WTC11 (cell line): ENCODE data around the gene TOMM40L. TPM values are rescaled to one million over a fixed set of nuclear protein-coding genes. Genes with fewer than 3 reads are reported as not detected.

ENCODE experiments used
- ATAC-seq: fragments of 200-7000 bp; cut with Tn5 transposase; 2 replicates; pipeline ENCODE4 v1.10.0; 2021; ENCODE audit warnings: mild to moderate bottlenecking, moderate library complexity
- CTCF ChIA-PET: fragments of 300-600 bp; sonication (Branson Sonifier 250); formaldehyde crosslinking; loops from one replicate; lab custom pipeline; 2021; ENCODE audit warnings: antibody characterized with exemption; lab: Charles Lee
- POLR2A ChIA-PET: fragments of 350-600 bp; sonication (Branson Sonifier 250); formaldehyde crosslinking; loops from one replicate; lab custom pipeline; 2021; ENCODE audit warnings: antibody characterized with exemption; lab: Charles Lee
- DNase-seq: peaks from one replicate; pipeline ENCODE4 v3.0.0; 2021; ENCODE audit warnings: low spot score
- H3K27ac Mint-ChIP-seq: 2 replicates; pipeline ENCODE4 v1.8.0; 2021; ENCODE audit warnings: mixed read lengths
- H3K27me3 Mint-ChIP-seq: 2 replicates; pipeline ENCODE4 v1.8.0; 2021; ENCODE audit warnings: low read depth, mild to moderate bottlenecking, moderate library complexity, mixed read lengths
- H3K36me3 Mint-ChIP-seq: 2 replicates; pipeline ENCODE4 v1.8.0; 2021; ENCODE audit warnings: mixed read lengths
- H3K4me1 Mint-ChIP-seq: 2 replicates; pipeline ENCODE4 v1.8.0; 2022; ENCODE audit warnings: mixed read lengths
- H3K4me3 Mint-ChIP-seq: 2 replicates; pipeline ENCODE4 v1.8.0; 2021; ENCODE audit warnings: mild to moderate bottlenecking, moderate library complexity, mixed read lengths
- H3K9me3 Mint-ChIP-seq: 2 replicates; pipeline ENCODE4 v1.8.0; 2021; ENCODE audit warnings: mixed read lengths
- CREB1 ChIP-seq: sonication (generic); formaldehyde crosslinking; IDR thresholded peaks from 2 replicates; pipeline ENCODE4 v1.8.0; 2023; ENCODE audit warnings: mild to moderate bottlenecking, missing genetic modification reagents
- FOXJ3 ChIP-seq: sonication (generic); formaldehyde crosslinking; IDR thresholded peaks from 2 replicates; pipeline ENCODE4 v1.9.0; 2021; ENCODE audit warnings: missing genetic modification reagents, mild to moderate bottlenecking, borderline replicate concordance
- GTF2I ChIP-seq: fragments of 250-450 bp; sonication (Bioruptor Pico); conservative IDR thresholded peaks from 2 replicates; pipeline ENCODE4 v1.4.0; 2021; ENCODE audit warnings: mild to moderate bottlenecking
- IRF1 ChIP-seq: sonication (generic); formaldehyde crosslinking; IDR thresholded peaks from 2 replicates; pipeline ENCODE4 v1.8.0; 2023; ENCODE audit warnings: missing genetic modification reagents
- NFYB ChIP-seq: sonication (generic); formaldehyde crosslinking; conservative IDR thresholded peaks from 2 replicates; pipeline ENCODE4 v1.8.0; 2022; ENCODE audit warnings: low read depth, missing genetic modification reagents
- RELA ChIP-seq: sonication (generic); formaldehyde crosslinking; IDR thresholded peaks from 2 replicates; pipeline ENCODE4 v1.8.1; 2022; ENCODE audit warnings: missing genetic modification reagents, mild to moderate bottlenecking, borderline replicate concordance
- ZNF232 ChIP-seq: sonication (generic); formaldehyde crosslinking; IDR thresholded peaks from 2 replicates; pipeline ENCODE4 v1.8.0; 2022; ENCODE audit warnings: mild to moderate bottlenecking, missing genetic modification reagents
- ZNF317 ChIP-seq: sonication (generic); formaldehyde crosslinking; IDR thresholded peaks from 2 replicates; pipeline ENCODE4 v1.8.1; 2023; ENCODE audit warnings: low read depth, mild to moderate bottlenecking, moderate library complexity, missing genetic modification reagents, borderline replicate concordance
- ZNF671 ChIP-seq: fragments of 250-450 bp; sonication (Bioruptor Pico); IDR thresholded peaks from 2 replicates; pipeline ENCODE4 v1.8.0; 2021; ENCODE audit warnings: mild to moderate bottlenecking
- total RNA-seq: library from RNA; stranded (reverse); gene quantifications from 3 replicates; pipeline ENCODE4 v1.2.3, GENCODE V29; 2021
- TF ChIP-seq, protein P1 (sequence below): sonication (generic); formaldehyde crosslinking; IDR thresholded peaks from 2 replicates; pipeline ENCODE4 v1.8.0; 2022; ENCODE audit warnings: missing genetic modification reagents
- TF ChIP-seq, protein P2 (sequence below): sonication (generic); formaldehyde crosslinking; IDR thresholded peaks from 2 replicates; pipeline ENCODE4 v1.8.1; 2022; ENCODE audit warnings: mild to moderate bottlenecking, moderate library complexity, missing genetic modification reagents
- TF ChIP-seq, protein P3 (sequence below): sonication (generic); formaldehyde crosslinking; IDR thresholded peaks from 2 replicates; pipeline ENCODE4 v1.8.0; 2022; ENCODE audit warnings: mild to moderate bottlenecking, missing genetic modification reagents
- TF ChIP-seq, protein P4 (sequence below): sonication (generic); formaldehyde crosslinking; IDR thresholded peaks from 2 replicates; pipeline ENCODE4 v1.8.0; 2022; ENCODE audit warnings: mild to moderate bottlenecking, missing genetic modification reagents
- TF ChIP-seq, protein P5 (sequence below): fragments of 250-450 bp; sonication (Bioruptor Pico); IDR thresholded peaks from 2 replicates; pipeline ENCODE4 v2.1.2; 2022; ENCODE audit warnings: mild to moderate bottlenecking, moderate library complexity

The TOMM40L gene
- total RNA-seq, 1 experiment from 2014 or later, result 16.9 TPM

GRCh38 chr1:161242313-161242712 is 16.5 kb downstream of the TOMM40L start (continued):
- TF ChIP-seq, protein P1, sequence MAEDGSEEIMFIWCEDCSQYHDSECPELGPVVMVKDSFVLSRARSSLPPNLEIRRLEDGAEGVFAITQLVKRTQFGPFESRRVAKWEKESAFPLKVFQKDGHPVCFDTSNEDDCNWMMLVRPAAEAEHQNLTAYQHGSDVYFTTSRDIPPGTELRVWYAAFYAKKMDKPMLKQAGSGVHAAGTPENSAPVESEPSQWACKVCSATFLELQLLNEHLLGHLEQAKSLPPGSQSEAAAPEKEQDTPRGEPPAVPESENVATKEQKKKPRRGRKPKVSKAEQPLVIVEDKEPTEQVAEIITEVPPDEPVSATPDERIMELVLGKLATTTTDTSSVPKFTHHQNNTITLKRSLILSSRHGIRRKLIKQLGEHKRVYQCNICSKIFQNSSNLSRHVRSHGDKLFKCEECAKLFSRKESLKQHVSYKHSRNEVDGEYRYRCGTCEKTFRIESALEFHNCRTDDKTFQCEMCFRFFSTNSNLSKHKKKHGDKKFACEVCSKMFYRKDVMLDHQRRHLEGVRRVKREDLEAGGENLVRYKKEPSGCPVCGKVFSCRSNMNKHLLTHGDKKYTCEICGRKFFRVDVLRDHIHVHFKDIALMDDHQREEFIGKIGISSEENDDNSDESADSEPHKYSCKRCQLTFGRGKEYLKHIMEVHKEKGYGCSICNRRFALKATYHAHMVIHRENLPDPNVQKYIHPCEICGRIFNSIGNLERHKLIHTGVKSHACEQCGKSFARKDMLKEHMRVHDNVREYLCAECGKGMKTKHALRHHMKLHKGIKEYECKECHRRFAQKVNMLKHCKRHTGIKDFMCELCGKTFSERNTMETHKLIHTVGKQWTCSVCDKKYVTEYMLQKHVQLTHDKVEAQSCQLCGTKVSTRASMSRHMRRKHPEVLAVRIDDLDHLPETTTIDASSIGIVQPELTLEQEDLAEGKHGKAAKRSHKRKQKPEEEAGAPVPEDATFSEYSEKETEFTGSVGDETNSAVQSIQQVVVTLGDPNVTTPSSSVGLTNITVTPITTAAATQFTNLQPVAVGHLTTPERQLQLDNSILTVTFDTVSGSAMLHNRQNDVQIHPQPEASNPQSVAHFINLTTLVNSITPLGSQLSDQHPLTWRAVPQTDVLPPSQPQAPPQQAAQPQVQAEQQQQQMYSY (CRISPR knock-in tag), result no peak
- TF ChIP-seq, protein P2, sequence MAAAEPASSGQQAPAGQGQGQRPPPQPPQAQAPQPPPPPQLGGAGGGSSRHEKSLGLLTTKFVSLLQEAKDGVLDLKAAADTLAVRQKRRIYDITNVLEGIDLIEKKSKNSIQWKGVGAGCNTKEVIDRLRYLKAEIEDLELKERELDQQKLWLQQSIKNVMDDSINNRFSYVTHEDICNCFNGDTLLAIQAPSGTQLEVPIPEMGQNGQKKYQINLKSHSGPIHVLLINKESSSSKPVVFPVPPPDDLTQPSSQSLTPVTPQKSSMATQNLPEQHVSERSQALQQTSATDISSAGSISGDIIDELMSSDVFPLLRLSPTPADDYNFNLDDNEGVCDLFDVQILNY (CRISPR knock-in tag), result no peak
- TF ChIP-seq, protein P3, sequence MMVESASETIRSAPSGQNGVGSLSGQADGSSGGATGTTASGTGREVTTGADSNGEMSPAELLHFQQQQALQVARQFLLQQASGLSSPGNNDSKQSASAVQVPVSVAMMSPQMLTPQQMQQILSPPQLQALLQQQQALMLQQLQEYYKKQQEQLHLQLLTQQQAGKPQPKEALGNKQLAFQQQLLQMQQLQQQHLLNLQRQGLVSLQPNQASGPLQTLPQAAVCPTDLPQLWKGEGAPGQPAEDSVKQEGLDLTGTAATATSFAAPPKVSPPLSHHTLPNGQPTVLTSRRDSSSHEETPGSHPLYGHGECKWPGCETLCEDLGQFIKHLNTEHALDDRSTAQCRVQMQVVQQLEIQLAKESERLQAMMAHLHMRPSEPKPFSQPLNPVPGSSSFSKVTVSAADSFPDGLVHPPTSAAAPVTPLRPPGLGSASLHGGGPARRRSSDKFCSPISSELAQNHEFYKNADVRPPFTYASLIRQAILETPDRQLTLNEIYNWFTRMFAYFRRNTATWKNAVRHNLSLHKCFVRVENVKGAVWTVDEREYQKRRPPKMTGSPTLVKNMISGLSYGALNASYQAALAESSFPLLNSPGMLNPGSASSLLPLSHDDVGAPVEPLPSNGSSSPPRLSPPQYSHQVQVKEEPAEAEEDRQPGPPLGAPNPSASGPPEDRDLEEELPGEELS (CRISPR knock-in tag), result no peak
- no peak for TF ChIP-seq ZNF317
- TF ChIP-seq, protein P4, sequence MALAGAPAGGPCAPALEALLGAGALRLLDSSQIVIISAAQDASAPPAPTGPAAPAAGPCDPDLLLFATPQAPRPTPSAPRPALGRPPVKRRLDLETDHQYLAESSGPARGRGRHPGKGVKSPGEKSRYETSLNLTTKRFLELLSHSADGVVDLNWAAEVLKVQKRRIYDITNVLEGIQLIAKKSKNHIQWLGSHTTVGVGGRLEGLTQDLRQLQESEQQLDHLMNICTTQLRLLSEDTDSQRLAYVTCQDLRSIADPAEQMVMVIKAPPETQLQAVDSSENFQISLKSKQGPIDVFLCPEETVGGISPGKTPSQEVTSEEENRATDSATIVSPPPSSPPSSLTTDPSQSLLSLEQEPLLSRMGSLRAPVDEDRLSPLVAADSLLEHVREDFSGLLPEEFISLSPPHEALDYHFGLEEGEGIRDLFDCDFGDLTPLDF (CRISPR knock-in tag), result no peak
- TF ChIP-seq CREB1, result no peak
- TF ChIP-seq NFYB (CRISPR knock-in tag), result no peak

GRCh38 chr1:161244888-161245287 is 19.0 kb downstream of the TOMM40L start:
- CTCF ChIA-PET, result no interaction called here
- DNase-seq (no peak), ATAC-seq (no peak)
- H3K36me3 Mint-ChIP-seq, result peaks cover 3% of the 10 kb centered on the region
- H3K9me3 Mint-ChIP-seq, result peaks cover 3% of the 10 kb centered on the region
- TF ChIP-seq FOXJ3 (CRISPR knock-in tag) (no peak), IRF1 (no peak), ZNF232 (CRISPR knock-in tag) (no peak), ZNF671 (CRISPR knock-in tag) (no peak), RELA (CRISPR knock-in tag) (no peak), GTF2I (no peak)
- TF ChIP-seq, protein P4 (CRISPR knock-in tag), result no peak
- TF ChIP-seq, protein P5, sequence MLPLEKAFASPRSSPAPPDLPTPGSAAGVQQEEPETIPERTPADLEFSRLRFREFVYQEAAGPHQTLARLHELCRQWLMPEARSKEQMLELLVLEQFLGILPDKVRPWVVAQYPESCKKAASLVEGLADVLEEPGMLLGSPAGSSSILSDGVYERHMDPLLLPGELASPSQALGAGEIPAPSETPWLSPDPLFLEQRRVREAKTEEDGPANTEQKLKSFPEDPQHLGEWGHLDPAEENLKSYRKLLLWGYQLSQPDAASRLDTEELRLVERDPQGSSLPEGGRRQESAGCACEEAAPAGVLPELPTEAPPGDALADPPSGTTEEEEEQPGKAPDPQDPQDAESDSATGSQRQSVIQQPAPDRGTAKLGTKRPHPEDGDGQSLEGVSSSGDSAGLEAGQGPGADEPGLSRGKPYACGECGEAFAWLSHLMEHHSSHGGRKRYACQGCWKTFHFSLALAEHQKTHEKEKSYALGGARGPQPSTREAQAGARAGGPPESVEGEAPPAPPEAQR, result no peak
- POLR2A ChIA-PET, result no interaction called here
- peaks cover 8% of the 10 kb centered on the region for H3K27me3 Mint-ChIP-seq
- no peak overlapping the region for H3K27ac Mint-ChIP-seq
- H3K4me3 Mint-ChIP-seq, result no peak overlapping the region
- no peaks in the 10 kb centered on the region for H3K4me1 Mint-ChIP-seq
